Fibroblast of lung (primary cell): ENCODE measurements around the gene OXLD1.

Experiments used
- EZH2 ChIP-seq: IDR thresholded peaks from 2 replicates; pipeline ENCODE4 v1.5.1; 2012; ENCODE audit warnings: low read length, control low read depth, mild to moderate bottlenecking; ENCODE audit errors: missing control alignments
- TF ChIP-seq, protein P1 (sequence below), 2 donors: IDR thresholded peaks in 1 of 2; conservative IDR thresholded peaks in 1 of 2; 1 replicate in 1 of 2; 2 replicates in 1 of 2; pipeline ENCODE4 v1.5.1; 2011 to 2012; ENCODE audit warnings: low read length in 2 of 2, control low read depth in 1 of 2, inconsistent platforms in 1 of 2, low read depth in 1 of 2, mild to moderate bottlenecking in 1 of 2

GRCh38 chr17:81688616-81689015 is 22.2 kb upstream of the OXLD1 start:
- TF ChIP-seq, protein P1, sequence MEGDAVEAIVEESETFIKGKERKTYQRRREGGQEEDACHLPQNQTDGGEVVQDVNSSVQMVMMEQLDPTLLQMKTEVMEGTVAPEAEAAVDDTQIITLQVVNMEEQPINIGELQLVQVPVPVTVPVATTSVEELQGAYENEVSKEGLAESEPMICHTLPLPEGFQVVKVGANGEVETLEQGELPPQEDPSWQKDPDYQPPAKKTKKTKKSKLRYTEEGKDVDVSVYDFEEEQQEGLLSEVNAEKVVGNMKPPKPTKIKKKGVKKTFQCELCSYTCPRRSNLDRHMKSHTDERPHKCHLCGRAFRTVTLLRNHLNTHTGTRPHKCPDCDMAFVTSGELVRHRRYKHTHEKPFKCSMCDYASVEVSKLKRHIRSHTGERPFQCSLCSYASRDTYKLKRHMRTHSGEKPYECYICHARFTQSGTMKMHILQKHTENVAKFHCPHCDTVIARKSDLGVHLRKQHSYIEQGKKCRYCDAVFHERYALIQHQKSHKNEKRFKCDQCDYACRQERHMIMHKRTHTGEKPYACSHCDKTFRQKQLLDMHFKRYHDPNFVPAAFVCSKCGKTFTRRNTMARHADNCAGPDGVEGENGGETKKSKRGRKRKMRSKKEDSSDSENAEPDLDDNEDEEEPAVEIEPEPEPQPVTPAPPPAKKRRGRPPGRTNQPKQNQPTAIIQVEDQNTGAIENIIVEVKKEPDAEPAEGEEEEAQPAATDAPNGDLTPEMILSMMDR (conservative IDR thresholded peaks at IDR 0.05 in 1 of 2, IDR thresholded peaks at IDR 0.05 in 1 of 2; ENCODE audit: low read depth in 1 of 2, low read length in 2 of 2), result no peak
- TF ChIP-seq EZH2, result no peak
